Trophoblast cell (in vitro differentiated cells and primary cell): ENCODE results near the gene CLASP1.

ENCODE experiments used
- DNase-seq, 2 donors: peaks; one replicate each; pipeline ENCODE4 v3.0.0-alpha.2; 2016
- H2AFZ ChIP-seq: 2 replicates; pipeline ENCODE4 v1.6.1; 2013; ENCODE audit warnings: low read length, moderate library complexity, mild to moderate bottlenecking; ENCODE audit not compliant: insufficient read depth, poor library complexity
- H2AK5ac ChIP-seq: 2 replicates; pipeline ENCODE4 v1.6.1; 2013; ENCODE audit warnings: mild to moderate bottlenecking, low read length
- H2BK120ac ChIP-seq: 2 replicates; pipeline ENCODE4 v1.6.1; 2013; ENCODE audit warnings: low read length, mild to moderate bottlenecking, moderate library complexity; ENCODE audit not compliant: insufficient read depth, poor library complexity
- H2BK12ac ChIP-seq: 2 replicates; pipeline ENCODE4 v1.6.1; 2013; ENCODE audit warnings: mild to moderate bottlenecking, low read length, moderate library complexity
- H2BK5ac ChIP-seq: 2 replicates; pipeline ENCODE4 v1.6.1; 2013; ENCODE audit warnings: low read length, low read depth, moderate library complexity, mild to moderate bottlenecking; ENCODE audit not compliant: poor library complexity
- H3K14ac ChIP-seq: 2 replicates; pipeline ENCODE4 v1.6.1; 2013; ENCODE audit warnings: mild to moderate bottlenecking, low read length
- H3K18ac ChIP-seq: 2 replicates; pipeline ENCODE4 v1.6.1; 2013; ENCODE audit warnings: mild to moderate bottlenecking, low read length
- H3K23ac ChIP-seq: 2 replicates; pipeline ENCODE4 v1.6.1; 2013; ENCODE audit warnings: low read length
- H3K27ac ChIP-seq: 2 replicates; pipeline ENCODE4 v1.5.1; 2013; ENCODE audit warnings: low read depth, mild to moderate bottlenecking, inconsistent platforms, low read length, moderate library complexity
- H3K27me3 ChIP-seq: 2 replicates; pipeline ENCODE4 v1.6.1; 2013; ENCODE audit warnings: inconsistent platforms, mild to moderate bottlenecking, low read length, moderate library complexity; ENCODE audit not compliant: insufficient read depth
- H3K36me3 ChIP-seq, 2 experiments: 1 replicate in 1 of 2; 2 replicates in 1 of 2; pipeline ENCODE4 v1.6.1; 2013; ENCODE audit warnings: low read length in 2 of 2, mild to moderate bottlenecking in 2 of 2, moderate library complexity in 1 of 2; ENCODE audit not compliant: insufficient read depth in 2 of 2, control insufficient read depth in 1 of 2
- H3K4ac ChIP-seq: 2 replicates; pipeline ENCODE4 v1.6.1; 2013; ENCODE audit warnings: low read depth, mild to moderate bottlenecking, low read length, moderate library complexity
- H3K4me1 ChIP-seq, 2 experiments: 1 replicate in 1 of 2; 2 replicates in 1 of 2; pipeline ENCODE4 v1.6.1; 2013; ENCODE audit warnings: low read length in 2 of 2, mild to moderate bottlenecking in 2 of 2, moderate library complexity in 1 of 2; ENCODE audit not compliant: insufficient read depth in 2 of 2, control insufficient read depth in 1 of 2
- H3K4me2 ChIP-seq: 2 replicates; pipeline ENCODE4 v1.6.1; 2013; ENCODE audit warnings: inconsistent platforms, mild to moderate bottlenecking, low read length, moderate library complexity
- H3K4me3 ChIP-seq: 2 replicates; pipeline ENCODE4 v1.5.1; 2013; ENCODE audit warnings: mild to moderate bottlenecking, low read depth, low read length, inconsistent platforms
- H3K79me1 ChIP-seq: one replicate; pipeline ENCODE4 v1.6.1; 2013; ENCODE audit warnings: low read length
- H3K79me2 ChIP-seq: 2 replicates; pipeline ENCODE4 v1.6.1; 2013; ENCODE audit warnings: low read length, mild to moderate bottlenecking; ENCODE audit not compliant: control insufficient read depth, insufficient read depth, poor library complexity
- H3K9ac ChIP-seq: 2 replicates; pipeline ENCODE4 v1.6.1; 2013; ENCODE audit warnings: mild to moderate bottlenecking, low read length
- H3K9me3 ChIP-seq: 2 replicates; pipeline ENCODE4 v1.6.1; 2013; ENCODE audit warnings: low read depth, mild to moderate bottlenecking, control low read depth, inconsistent platforms, low read length; ENCODE audit not compliant: insufficient read depth
- H4K12ac ChIP-seq: 2 replicates; pipeline ENCODE4 v1.6.1; 2013; ENCODE audit warnings: low read depth, mild to moderate bottlenecking, low read length, moderate library complexity
- H4K8ac ChIP-seq: 2 replicates; pipeline ENCODE4 v1.6.1; 2013; ENCODE audit warnings: low read depth, mild to moderate bottlenecking, low read length, moderate library complexity
- H4K91ac ChIP-seq: one replicate; pipeline ENCODE4 v1.6.1; 2013; ENCODE audit warnings: low read depth, mild to moderate bottlenecking, low read length, moderate library complexity
- WGBS: extraction: QIAGEN DNeasy Blood & Tissue Kit; methylation state at CpG from one replicate; pipeline ENCODE4 v1.1.7; 2013; ENCODE audit warnings: missing lambda C conversion rate; ENCODE audit not compliant: insufficient read length, insufficient coverage; ENCODE audit errors: extremely low coverage; 5-methylcytosine and 5-hydroxymethylcytosine counted together

CLASP1 gene

GRCh38 chr2:121351521-121352318 lies 297.5 kb downstream of the CLASP1 start:
- no peak overlapping the region for H4K12ac ChIP-seq
- H3K4ac ChIP-seq = no peak overlapping the region
- H3K9me3 ChIP-seq = peaks cover 2% of the 10 kb centered on the region
- H4K8ac ChIP-seq = no peak overlapping the region
- peaks cover 44 to 61% of the 10 kb centered on the region in 2 experiments for H3K36me3 ChIP-seq
- H2BK5ac ChIP-seq = no peak overlapping the region
- H3K4me3 ChIP-seq = no peak overlapping the region
- H2BK120ac ChIP-seq = no peak overlapping the region
- DNase-seq = no peak
- H3K27me3 ChIP-seq = no peaks in the 10 kb centered on the region
- H3K23ac ChIP-seq = no peak overlapping the region
- H2AFZ ChIP-seq = no peak overlapping the region
- H4K91ac ChIP-seq = no peak overlapping the region
- no peaks in the 10 kb centered on the region for H3K79me2 ChIP-seq
- no peak overlapping the region for H3K4me2 ChIP-seq
- H3K18ac ChIP-seq = no peak overlapping the region
- H3K79me1 ChIP-seq = no peaks in the 10 kb centered on the region
- no peak overlapping the region for H3K14ac ChIP-seq
- H3K27ac ChIP-seq = no peak overlapping the region
- no peaks in the 10 kb centered on the region for H3K4me1 ChIP-seq
- H2AK5ac ChIP-seq = no peak overlapping the region
- WGBS = no CpG with 5 or more reads among the region's 17 CpGs
- H2BK12ac ChIP-seq = no peak overlapping the region
- no peak overlapping the region for H3K9ac ChIP-seq

- Histone ChIP-seq H3K9me3 (peaks cover 2% of the 10 kb centered on the region), H3K79me1 (no peaks in the 10 kb centered on the region), H2AFZ (no peak overlapping the region), H2BK120ac (no peak overlapping the region), H4K12ac (no peak overlapping the region), H3K4ac (no peak overlapping the region), H3K4me1 (no peaks in the 10 kb centered on the region), H3K79me2 (no peaks in the 10 kb centered on the region), H4K8ac (no peak overlapping the region), H3K36me3 (peaks cover 50 to 67% of the 10 kb centered on the region in 2 experiments), H3K9ac (no peak overlapping the region), H3K23ac (no peak overlapping the region), H3K27ac (no peak overlapping the region), H2AK5ac (no peak overlapping the region), H3K4me3 (no peak overlapping the region), H4K91ac (no peak overlapping the region), H3K18ac (no peak overlapping the region), H3K14ac (no peak overlapping the region), H3K27me3 (no peaks in the 10 kb centered on the region), H2BK12ac (no peak overlapping the region), H2BK5ac (no peak overlapping the region), H3K4me2 (no peak overlapping the region)
- DNase-seq = no peak
- no CpG with 5 or more reads among the region's 6 CpGs for WGBS
These were observed 298.4 kb downstream of the CLASP1 start for GRCh38 chr2:121350890-121351289.

- Histone ChIP-seq H3K23ac (no peak overlapping the region), H3K4me3 (no peak overlapping the region), H4K91ac (no peak overlapping the region), H3K14ac (no peak overlapping the region), H2BK12ac (no peak overlapping the region), H3K36me3 (peaks cover 54 to 72% of the 10 kb centered on the region in 2 experiments), H4K12ac (no peak overlapping the region), H3K4me1 (no peaks in the 10 kb centered on the region), H3K27me3 (no peaks in the 10 kb centered on the region), H3K4ac (no peak overlapping the region), H2AK5ac (no peak overlapping the region), H3K27ac (no peak overlapping the region), H2BK120ac (no peak overlapping the region), H3K18ac (no peak overlapping the region), H3K9ac (no peak overlapping the region), H4K8ac (no peak overlapping the region), H2BK5ac (no peak overlapping the region), H3K4me2 (no peak overlapping the region), H3K79me2 (no peaks in the 10 kb centered on the region), H3K79me1 (no peaks in the 10 kb centered on the region), H3K9me3 (peaks cover 2% of the 10 kb centered on the region), H2AFZ (no peak overlapping the region)
- no CpG with 5 or more reads among the region's 4 CpGs for WGBS
- DNase-seq = no peak
These were observed 298.9 kb downstream of the CLASP1 start for GRCh38 chr2:121350402-121350775.

GRCh38 chr2:121349721-121350401 lies 299.4 kb downstream of the CLASP1 start:
- Histone ChIP-seq H3K27me3 (no peaks in the 10 kb centered on the region), H2AK5ac (no peak overlapping the region), H3K4me1 (no peaks in the 10 kb centered on the region), H4K12ac (no peak overlapping the region), H3K4me3 (no peak overlapping the region), H2BK5ac (no peak overlapping the region), H3K79me2 (no peaks in the 10 kb centered on the region), H3K23ac (no peak overlapping the region), H3K14ac (no peak overlapping the region), H2BK12ac (no peak overlapping the region), H2AFZ (no peak overlapping the region), H3K9me3 (peaks cover 2% of the 10 kb centered on the region), H3K4ac (no peak overlapping the region), H3K27ac (no peak overlapping the region), H3K4me2 (no peak overlapping the region), H3K36me3 (peaks cover 56 to 72% of the 10 kb centered on the region in 2 experiments), H3K9ac (no peak overlapping the region), H2BK120ac (no peak overlapping the region), H4K8ac (no peak overlapping the region), H4K91ac (no peak overlapping the region), H3K18ac (no peak overlapping the region), H3K79me1 (no peaks in the 10 kb centered on the region)
- DNase-seq = no peak
- no CpG with 5 or more reads among the region's 4 CpGs for WGBS
